Breast epithelium (tissue), 4 donors: Measurements from ENCODE around the gene SDR42E2. TPM values are rescaled to one million over a fixed set of nuclear protein-coding genes. Genes with fewer than 3 reads are reported as not detected.
"Not testable (repeated sequence)": the region's sequence is repeated elsewhere in the genome, so short reads cannot be mapped to it uniquely, and the experiment has no call there.

Experiments used
- DNase-seq, 2 donors: peaks; one replicate each; pipeline ENCODE4 v3.0.0-alpha.2; 2019; ENCODE audit warnings: low spot score in 2 of 2
- H3K27ac ChIP-seq, 2 donors: fragments of 200-600 bp; sonication (generic) in 1 of 2; one replicate each; pipeline ENCODE4 v1.5.1; 2016 to 2019; ENCODE audit warnings: mild to moderate bottlenecking in 1 of 2
- H3K27me3 ChIP-seq, 2 donors: fragments of 200-600 bp; sonication (generic) in 1 of 2; one replicate each; pipeline versions ENCODE4 v1.5.1 to v1.6.0; 2017 to 2019; ENCODE audit warnings: control low read depth in 1 of 2, mild to moderate bottlenecking in 1 of 2
- H3K36me3 ChIP-seq: fragments of 200-600 bp; one replicate; pipeline ENCODE4 v1.5.1; 2019
- H3K4me1 ChIP-seq, 2 donors: fragments of 200-600 bp; sonication (generic); one replicate each; pipeline ENCODE4 v1.5.1; 2016 to 2019; ENCODE audit warnings: control low read depth in 1 of 2
- H3K4me3 ChIP-seq, 3 donors: fragments of 200-600 bp; sonication (generic); 1 replicate in 2 of 3; 2 replicates in 1 of 3; pipeline ENCODE4 v1.5.1; 2016 to 2019; ENCODE audit warnings: mild to moderate bottlenecking in 3 of 3, moderate library complexity in 2 of 3
- H3K9me3 ChIP-seq, 2 donors: fragments of 200-600 bp; sonication (generic) in 1 of 2; one replicate each; pipeline ENCODE4 v1.5.1; 2016 to 2019; ENCODE audit warnings: control low read depth in 1 of 2
- CTCF ChIP-seq, 3 donors: fragments of 450-650 bp; IDR thresholded peaks; one replicate each; pipeline ENCODE4 v1.5.1; 2016 to 2017; ENCODE audit warnings: antibody characterized with exemption in 3 of 3, mild to moderate bottlenecking in 3 of 3, moderate library complexity in 3 of 3
- POLR2A ChIP-seq: fragments of 450-650 bp; IDR thresholded peaks from one replicate; pipeline ENCODE4 v1.6.1; 2016; ENCODE audit warnings: antibody characterized with exemption, mild to moderate bottlenecking, moderate library complexity
- POLR2AphosphoS5 ChIP-seq, 3 donors: sonication (generic); formaldehyde crosslinking; IDR thresholded peaks; one replicate each; pipeline ENCODE4 v1.6.1; 2017; ENCODE audit warnings: antibody characterized with exemption in 3 of 3
- intact Hi-C: fragments of 100-400 bp; cut with DNase I; formaldehyde crosslinking; loops from one replicate; pipeline ENCODE4 v1.15.1; 2023; ENCODE audit warnings: low total_unique reads
- total RNA-seq, 3 donors: library from RNA; depleted of rRNA; stranded (reverse); fragments of >200 nt; gene quantifications; one replicate each; pipeline ENCODE4 v1.1.0, GENCODE V29; 2016

The SDR42E2 gene
- total RNA-seq, 3 donors from 2014 or later = 0.16 TPM; not detected in 2

GRCh38 chr16:22194707-22195444 is 32.6 kb downstream of the SDR42E2 start:
- H3K4me1 ChIP-seq = peaks cover 0 to 3% of the 10 kb centered on the region in 2 donors
- intact Hi-C loops = loop anchor here (5.0 kb wide), 1 partner anchor 97 kb away; no protein-coding TSS in a partner anchor
- no peak for DNase-seq
- no peaks in the 10 kb centered on the region for H3K9me3 ChIP-seq
- TF ChIP-seq POLR2A (no peak), POLR2AphosphoS5 (IDR thresholded peaks at IDR 0.05) (no peak), CTCF (IDR thresholded peaks at IDR 0.05) (no peak)
- H3K27ac ChIP-seq = peak overlapping the region; percentile 81 to 87
- H3K27me3 ChIP-seq = no peaks in the 10 kb centered on the region
- no peak overlapping the region for H3K4me3 ChIP-seq
- no peaks in the 10 kb centered on the region for H3K36me3 ChIP-seq

- Histone ChIP-seq H3K4me3 (peak overlapping the region in 1 of 3 donors; percentile 56), H3K36me3 (no peaks in the 10 kb centered on the region), H3K4me1 (peaks cover 0 to 3% of the 10 kb centered on the region in 2 donors), H3K27ac (peak overlapping the region; percentile 81 to 87), H3K27me3 (no peaks in the 10 kb centered on the region), H3K9me3 (no peaks in the 10 kb centered on the region)
- intact Hi-C loops = loop anchor here (5.0 kb wide), 1 partner anchor 97 kb away; no protein-coding TSS in a partner anchor
- no peak for DNase-seq
- TF ChIP-seq POLR2A (no peak), CTCF (IDR thresholded peaks at IDR 0.05) (no peak), POLR2AphosphoS5 (IDR thresholded peaks at IDR 0.05) (no peak)
Measured at GRCh38 chr16:22195445-22195694, 33.1 kb downstream of the SDR42E2 start.

- TF ChIP-seq CTCF (IDR thresholded peaks at IDR 0.05) (peak; percentile 77 to 96 (median 94)), POLR2AphosphoS5 (IDR thresholded peaks at IDR 0.05) (peak; percentile 88 to 97 (median 89)), POLR2A (peak; percentile 25)
- H3K36me3 ChIP-seq = no peaks in the 10 kb centered on the region
- no peaks in the 10 kb centered on the region for H3K9me3 ChIP-seq
- peaks cover 0 to 3% of the 10 kb centered on the region in 2 donors for H3K4me1 ChIP-seq
- intact Hi-C loops = loop anchor here (5.0 kb wide), 1 partner anchor 96 kb away; no protein-coding TSS in a partner anchor
- H3K27ac ChIP-seq = peak overlapping the region; percentile 81 to 87
- H3K27me3 ChIP-seq = no peaks in the 10 kb centered on the region
- DNase-seq = peak; percentile 92 to 96
- peak overlapping the region; percentile 37 to 65 (median 56) for H3K4me3 ChIP-seq
Measured at GRCh38 chr16:22195695-22196558, 33.6 kb downstream of the SDR42E2 start.

- not testable (repeated sequence) for H3K27ac ChIP-seq, DNase-seq, H3K9me3 ChIP-seq, H3K4me1 ChIP-seq, H3K27me3 ChIP-seq, H3K36me3 ChIP-seq
- peak overlapping the region in 2 of 3 donors; percentile 56 to 65 for H3K4me3 ChIP-seq
- intact Hi-C loops = loop anchor here (5.0 kb wide), 1 partner anchor 96 kb away; no protein-coding TSS in a partner anchor
Measured at GRCh38 chr16:22196559-22197168, 34.4 kb downstream of the SDR42E2 start.

GRCh38 chr16:22198547-22199293 is 36.4 kb downstream of the SDR42E2 start:
- Histone ChIP-seq H3K4me3 (no peak overlapping the region), H3K27ac (peak overlapping the region in 1 of 2 donors; percentile 72), H3K4me1 (no peaks in the 10 kb centered on the region), H3K36me3 (no peaks in the 10 kb centered on the region), H3K27me3 (no peaks in the 10 kb centered on the region), H3K9me3 (no peaks in the 10 kb centered on the region)
- no peak for DNase-seq
- intact Hi-C loops = loop anchor here (5.0 kb wide), 1 partner anchor 94 kb away; no protein-coding TSS in a partner anchor
- no peak for TF ChIP-seq CTCF (IDR thresholded peaks at IDR 0.05)
